ENCODE measurements around the gene SLC47A1.

GRCh38 chr17:19558946-19559345 lies 25.3 kb downstream of the SLC47A1 start:
- TF ChIP-seq CTCF (IDR thresholded peaks at IDR 0.05) (no peak), POLR2A (IDR thresholded peaks at IDR 0.05) (no peak)
